NCI-H774 (cell line): ENCODE data around the gene HDAC9.
"Not testable (repeated sequence)": the region's sequence is repeated elsewhere in the genome, so short reads cannot be mapped to it uniquely, and the experiment has no call there.

Source experiments
- DNase-seq: peaks from one replicate; lab custom pipeline; 2025; lab: John Stamatoyannopoulos, UW

HDAC9 gene

DNA sequence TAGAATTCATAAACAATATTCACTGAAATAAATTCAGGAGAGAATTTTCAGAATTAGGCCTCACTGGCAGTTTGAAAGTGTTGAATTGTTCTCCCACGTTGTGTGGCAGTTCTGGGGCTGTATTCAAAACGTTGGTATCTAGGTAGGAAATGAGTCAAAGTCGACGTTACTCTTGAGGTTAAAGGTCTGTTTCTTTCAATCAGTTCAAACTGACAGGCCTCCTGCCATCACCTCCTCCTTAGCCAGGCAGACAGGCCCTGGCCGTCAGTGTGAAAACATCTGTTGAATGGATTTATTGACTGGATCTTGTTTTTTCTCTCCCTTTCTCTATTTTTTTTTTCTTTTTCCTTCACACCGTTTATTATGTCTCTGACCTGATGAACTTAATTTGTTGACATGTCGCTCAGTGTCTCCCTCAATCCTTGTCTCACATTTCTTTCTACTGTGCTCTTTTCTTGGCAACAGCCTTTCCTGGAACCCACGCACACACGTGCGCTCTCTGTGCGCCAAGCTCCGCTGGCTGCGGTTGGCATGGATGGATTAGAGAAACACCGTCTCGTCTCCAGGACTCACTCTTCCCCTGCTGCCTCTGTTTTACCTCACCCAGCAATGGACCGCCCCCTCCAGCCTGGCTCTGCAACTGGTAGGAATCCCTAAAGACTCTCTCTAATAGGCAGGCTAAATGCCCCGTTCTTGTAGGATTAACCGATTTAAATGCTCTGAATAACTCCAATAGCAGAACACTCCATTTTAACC is 231.7 kb downstream of the HDAC9 start:
- no peak for DNase-seq

- DNase-seq, result not testable (repeated sequence)
Measured at GRCh38 chr7:18736012-18736411, 240.5 kb downstream of the HDAC9 start.

DNA sequence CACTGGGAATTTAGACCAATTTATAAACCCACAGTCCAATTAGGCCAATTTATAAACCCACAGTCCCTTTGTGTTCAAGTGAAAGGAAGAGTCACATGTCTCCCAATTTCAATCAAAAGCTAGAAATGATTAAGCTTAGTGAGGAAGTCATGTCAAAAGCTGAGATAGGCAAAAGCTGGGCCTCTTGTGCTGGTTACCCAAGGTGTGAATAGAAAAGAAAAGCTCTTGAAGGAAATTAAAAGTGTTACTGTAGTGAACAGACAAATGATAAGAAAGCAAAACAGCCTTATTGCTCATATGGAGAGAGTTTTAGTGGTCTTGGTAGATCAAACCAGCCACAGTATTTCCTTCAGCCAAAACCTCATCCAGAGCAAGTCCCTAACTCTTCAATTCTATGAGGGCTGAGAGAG is 245.0 kb downstream of the HDAC9 start:
- no peak for DNase-seq

- DNase-seq, result no peak
Measured at GRCh38 chr7:18753972-18754610, 258.5 kb downstream of the HDAC9 start.

- DNase-seq, result no peak
Measured at GRCh38 chr7:18754766-18755165, 259.2 kb downstream of the HDAC9 start.

- DNase-seq, result no peak
Measured at GRCh38 chr7:18755793-18756192, 260.2 kb downstream of the HDAC9 start.

GRCh38 chr7:18756378-18757050 is 261.0 kb downstream of the HDAC9 start:
- no peak for DNase-seq

DNA sequence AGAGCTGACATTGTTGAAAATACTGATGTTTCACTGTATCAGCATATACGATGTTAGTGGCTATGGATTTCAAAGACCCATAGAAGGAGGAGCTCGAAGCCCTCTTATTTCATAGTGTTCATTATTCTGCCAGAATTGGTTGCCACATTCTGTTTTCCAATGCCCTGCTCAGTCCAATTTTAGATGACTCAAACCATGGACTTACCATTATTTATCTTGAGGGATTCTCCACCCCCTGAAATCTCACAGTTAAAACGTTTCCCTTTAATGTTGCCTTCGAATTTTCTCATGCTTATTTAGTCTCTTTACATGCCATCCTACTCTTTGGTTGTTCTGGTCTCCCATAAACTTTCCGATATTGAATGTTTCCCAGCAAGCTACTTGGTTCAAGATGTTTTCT is 264.5 kb downstream of the HDAC9 start:
- DNase-seq, result no peak

GRCh38 chr7:18760631-18761445 is 265.3 kb downstream of the HDAC9 start:
- no peak for DNase-seq

GRCh38 chr7:18762189-18762588 is 266.6 kb downstream of the HDAC9 start:
- no peak for DNase-seq

GRCh38 chr7:18768256-18768655 is 272.7 kb downstream of the HDAC9 start:
- no peak for DNase-seq

DNA sequence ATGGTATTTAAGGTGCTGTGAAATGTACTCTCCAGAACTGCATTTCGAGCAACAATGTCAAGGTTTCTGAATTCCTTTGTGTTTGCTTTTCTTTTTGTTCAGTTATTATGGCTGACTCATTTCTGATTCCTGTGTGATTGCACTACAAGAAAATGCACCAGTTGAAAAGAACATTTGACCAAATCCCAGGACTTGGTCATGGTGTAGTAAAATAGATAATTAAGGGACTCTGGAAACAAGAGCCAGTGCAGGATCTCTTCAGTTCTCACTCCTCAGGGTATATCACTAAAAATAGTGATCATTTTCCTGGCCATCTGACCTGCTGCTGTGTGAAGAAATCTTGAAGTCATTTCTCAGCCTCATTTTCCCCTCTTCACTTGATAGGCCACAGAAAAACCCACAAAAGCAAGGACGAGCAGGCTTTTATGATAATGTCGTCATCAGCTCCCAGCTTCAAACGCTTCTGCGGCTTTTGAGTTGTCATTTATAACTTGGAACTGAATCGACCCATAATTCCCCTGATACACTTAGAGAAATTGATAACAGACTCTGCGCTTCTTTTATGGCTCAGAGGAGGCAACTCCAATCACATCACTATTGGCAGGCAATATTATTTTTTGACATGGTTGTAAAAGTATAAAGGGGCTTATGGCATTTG is 274.7 kb downstream of the HDAC9 start:
- DNase-seq, result no peak

- DNase-seq, result no peak
Measured at GRCh38 chr7:18770822-18771221, 275.3 kb downstream of the HDAC9 start.

DNA sequence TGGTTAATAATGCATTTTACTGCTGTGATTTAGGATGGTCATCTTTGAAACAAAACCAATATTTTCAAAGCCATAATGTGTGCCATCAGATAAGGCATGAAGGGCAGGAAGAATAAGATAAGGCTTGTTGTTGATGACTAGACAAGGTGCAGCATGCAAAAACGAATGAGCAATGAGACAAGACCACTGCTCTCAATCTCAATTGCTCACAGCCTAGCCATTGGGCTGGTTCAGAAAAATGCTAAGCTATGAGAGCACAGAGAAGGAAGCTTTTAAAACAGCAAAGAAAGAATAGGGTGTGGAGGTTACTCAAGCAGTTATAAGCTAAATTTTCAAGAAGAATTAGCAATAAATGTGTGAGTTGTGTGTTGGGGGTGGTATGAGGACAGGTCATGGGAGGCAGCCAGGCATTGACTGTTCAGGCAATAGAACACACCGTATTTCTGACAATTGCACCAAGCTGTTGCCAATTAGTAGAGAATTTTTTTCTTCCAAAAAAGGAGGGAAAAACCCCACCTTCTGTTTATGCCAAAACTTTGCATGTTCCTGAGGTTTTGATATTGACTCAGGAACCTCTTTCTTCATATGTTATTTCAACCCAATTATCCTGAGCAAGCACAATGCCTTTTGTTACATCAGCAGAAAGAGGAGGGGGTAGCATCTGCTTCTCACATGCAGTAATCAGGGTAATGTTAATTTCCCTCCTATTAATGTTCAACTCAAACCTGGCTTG is 276.5 kb downstream of the HDAC9 start:
- DNase-seq, result no peak

DNA sequence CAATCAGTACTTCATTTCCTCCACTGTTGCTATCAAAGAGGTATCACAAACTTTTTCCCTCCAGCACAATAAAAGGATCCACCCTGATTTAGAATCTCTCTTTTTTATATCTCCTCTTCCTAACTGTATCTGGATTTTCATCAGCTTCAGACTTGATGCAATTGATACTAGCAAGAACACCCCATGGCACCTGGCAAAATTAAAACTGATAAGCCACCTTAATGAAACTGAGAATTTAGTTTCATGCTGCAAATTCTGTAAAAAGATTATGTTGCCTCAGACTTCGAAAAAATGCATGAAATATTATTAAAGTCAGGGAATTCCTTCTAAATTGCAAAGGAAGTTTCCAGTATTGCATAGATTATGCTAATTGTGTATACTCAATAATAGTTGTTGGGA is 277.0 kb downstream of the HDAC9 start:
- DNase-seq, result no peak

- no peak for DNase-seq
Measured at GRCh38 chr7:18777314-18777713, 281.8 kb downstream of the HDAC9 start.

DNA sequence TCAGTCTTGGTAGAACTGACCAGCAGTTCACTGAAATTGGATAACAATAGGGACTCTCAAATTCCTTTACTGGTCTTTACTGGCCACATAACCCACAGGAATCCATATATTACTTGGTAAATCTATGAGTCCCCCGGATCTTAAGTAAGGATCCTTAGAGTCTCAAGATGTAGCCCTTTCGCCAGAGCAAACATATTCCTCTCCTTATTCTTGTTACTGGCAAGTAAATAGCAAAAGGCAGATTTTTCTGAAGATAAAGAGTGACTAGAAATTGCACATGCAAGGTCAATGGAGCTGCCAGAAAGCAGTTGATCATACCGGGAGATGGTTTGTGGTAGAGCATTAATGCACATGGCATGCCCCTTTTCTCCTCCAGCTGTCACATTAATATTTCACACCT is 283.0 kb downstream of the HDAC9 start:
- DNase-seq, result no peak

DNA sequence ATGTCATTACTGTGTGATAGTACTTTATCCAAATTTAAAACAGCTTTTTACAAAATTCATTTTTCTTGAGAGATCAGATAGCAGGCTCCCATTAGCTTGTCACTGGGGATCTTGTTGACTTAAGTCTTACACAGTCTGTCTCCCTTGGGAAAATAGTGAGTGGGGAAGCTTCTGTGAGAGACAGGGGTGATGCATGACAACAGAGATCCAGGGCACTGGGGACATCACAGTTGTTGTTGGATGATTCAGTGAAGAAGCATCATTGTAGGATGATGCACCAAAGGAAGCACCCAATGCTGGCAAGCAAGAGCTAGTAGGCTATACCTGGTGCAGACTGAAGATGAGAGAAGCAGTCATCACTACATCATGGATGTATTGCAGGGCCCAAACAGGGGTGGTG is 284.7 kb downstream of the HDAC9 start:
- DNase-seq, result no peak

DNA sequence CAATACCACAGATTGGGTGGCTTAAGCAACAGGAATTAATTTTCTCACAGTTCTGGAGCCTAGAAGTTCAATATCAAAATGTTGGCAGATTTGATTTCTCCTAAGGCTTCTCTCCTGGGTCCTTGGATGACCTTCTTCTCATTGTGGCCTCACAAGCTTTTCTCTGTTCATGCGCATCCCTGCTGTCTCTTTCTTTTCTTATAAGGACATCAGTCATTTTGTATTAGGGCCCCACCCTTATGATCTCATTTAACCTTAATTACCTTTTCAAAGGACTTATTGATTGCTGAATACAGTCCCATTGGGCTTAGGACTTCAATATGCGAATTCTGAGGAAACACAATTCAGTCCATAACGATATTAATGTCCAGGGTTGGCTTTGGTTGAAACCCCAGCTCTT is 285.4 kb downstream of the HDAC9 start:
- DNase-seq, result no peak

- DNase-seq, result no peak
Measured at GRCh38 chr7:18786196-18786727, 290.7 kb downstream of the HDAC9 start.

DNA sequence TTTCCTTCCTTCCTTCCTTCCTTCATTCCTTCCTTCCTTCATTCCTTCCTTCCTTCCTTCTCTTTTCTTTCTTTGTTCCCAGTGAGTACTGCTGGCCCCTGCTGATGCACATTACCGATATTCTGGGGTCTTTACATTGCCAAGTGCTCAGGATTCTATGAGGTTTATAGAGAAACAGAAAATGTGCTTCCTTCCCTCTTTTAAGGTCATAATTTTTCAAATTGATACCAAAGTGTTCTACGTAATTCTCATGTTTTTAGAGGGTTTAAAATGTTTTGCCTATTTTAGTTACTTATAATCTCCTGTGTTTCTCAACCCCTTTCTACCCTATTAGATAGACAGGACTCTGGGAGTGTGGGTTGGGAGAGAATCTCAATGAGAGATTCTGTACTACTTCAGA is 291.2 kb downstream of the HDAC9 start:
- no peak for DNase-seq
